Measurements from ENCODE around the gene MSGN1. TPM values are rescaled to one million over a fixed set of nuclear protein-coding genes. Genes with fewer than 3 reads are reported as not detected.

Gene MSGN1
- total RNA-seq, 4 donors from 2014 or later = 1.3 TPM; not detected in 3

GRCh38 chr2:17849275-17849674, 33.0 kb downstream of the MSGN1 start:
- intact Hi-C loops (cut with DNase I; ENCODE audit: low total_unique reads) = no loop called here
- in situ Hi-C loops (cut with MboI; ENCODE audit: low pct_ligation_motif_present in 1 of 4, low pct_unique_long_range_greater_than_20kb in 1 of 4, low sequenced_read_pairs in 3 of 4) = loop anchor here in 2 of 4 donors (25.0 kb wide), 1 partner anchor 137 kb away; no protein-coding TSS in a partner anchor
- DNase-seq = no peak
- no peak for TF ChIP-seq POLR2A (IDR thresholded peaks at IDR 0.05)
- no peak for TF ChIP-seq CTCF (IDR thresholded peaks at IDR 0.05)
- TF ChIP-seq EP300 (IDR thresholded peaks at IDR 0.05; ENCODE audit: low read depth) = no peak
- TF ChIP-seq POLR2AphosphoS5 (IDR thresholded peaks at IDR 0.05) = no peak
- H3K36me3 ChIP-seq = no peaks in the 10 kb centered on the region
- H3K27me3 ChIP-seq = no peaks in the 10 kb centered on the region
- H3K4me3 ChIP-seq = no peak overlapping the region
- 85% methylated on average over 5 of the region's 5 CpGs; no CpG with 5 or more reads in 1 of the 2 donors for WGBS, 2 donors (ENCODE audit: low coverage in 1 of 2)
- H3K27ac ChIP-seq = no peak overlapping the region
- no peaks in the 10 kb centered on the region for H3K9me3 ChIP-seq
- no peaks in the 10 kb centered on the region for H3K4me1 ChIP-seq

- Histone ChIP-seq H3K9me3 (no peaks in the 10 kb centered on the region), H3K27me3 (no peaks in the 10 kb centered on the region), H3K36me3 (no peaks in the 10 kb centered on the region), H3K4me3 (no peak overlapping the region), H3K4me1 (no peaks in the 10 kb centered on the region), H3K27ac (no peak overlapping the region)
- in situ Hi-C loops (cut with MboI; ENCODE audit: low pct_ligation_motif_present in 1 of 4, low pct_unique_long_range_greater_than_20kb in 1 of 4, low sequenced_read_pairs in 3 of 4) = loop anchor here (10.0 to 25.0 kb wide), 4 partner anchors 305 to 512 kb away; no protein-coding TSS in a partner anchor
- WGBS, 2 donors (ENCODE audit: low coverage in 1 of 2) = 90 to 93% methylated on average over 2 to 4 of the region's 4 CpGs
- TF ChIP-seq POLR2AphosphoS5 (IDR thresholded peaks at IDR 0.05) (no peak), POLR2A (IDR thresholded peaks at IDR 0.05) (no peak), CTCF (IDR thresholded peaks at IDR 0.05) (no peak), EP300 (IDR thresholded peaks at IDR 0.05; ENCODE audit: low read depth) (no peak)
- DNase-seq = no peak
- intact Hi-C loops (cut with DNase I; ENCODE audit: low total_unique reads) = loop anchor here (5.0 kb wide), 1 partner anchor 302 kb away; no protein-coding TSS in a partner anchor
Measured at GRCh38 chr2:17850151-17850550, 33.9 kb downstream of the MSGN1 start.

- Histone ChIP-seq H3K36me3 (no peaks in the 10 kb centered on the region), H3K4me1 (no peaks in the 10 kb centered on the region), H3K27ac (no peak overlapping the region), H3K4me3 (no peak overlapping the region), H3K27me3 (no peaks in the 10 kb centered on the region), H3K9me3 (no peaks in the 10 kb centered on the region)
- in situ Hi-C loops (cut with MboI; ENCODE audit: low pct_ligation_motif_present in 1 of 4, low pct_unique_long_range_greater_than_20kb in 1 of 4, low sequenced_read_pairs in 3 of 4) (loop anchor here (10.0 to 25.0 kb wide), 4 partner anchors 303 to 510 kb away; no protein-coding TSS in a partner anchor), intact Hi-C loops (cut with DNase I; ENCODE audit: low total_unique reads) (loop anchor here (5.0 kb wide), 1 partner anchor 300 kb away; no protein-coding TSS in a partner anchor)
- TF ChIP-seq CTCF (IDR thresholded peaks at IDR 0.05) (peak; percentile 86 to 88 (median 86)), POLR2AphosphoS5 (IDR thresholded peaks at IDR 0.05) (no peak), POLR2A (IDR thresholded peaks at IDR 0.05) (no peak)
- DNase-seq = peak; percentile 47
- WGBS, 2 donors (ENCODE audit: low coverage in 1 of 2) = 0 to 39% methylated on average over 2 to 9 of the region's 9 CpGs
Measured at GRCh38 chr2:17851731-17852585, 35.7 kb downstream of the MSGN1 start.

- 67 to 100% methylated on average over 1 to 4 of the region's 4 CpGs for WGBS, 2 donors (ENCODE audit: low coverage in 1 of 2)
- H3K4me3 ChIP-seq = no peak overlapping the region
- no peaks in the 10 kb centered on the region for H3K9me3 ChIP-seq
- intact Hi-C loops (cut with DNase I; ENCODE audit: low total_unique reads) (loop anchor here (5.0 kb wide), 1 partner anchor 299 kb away; no protein-coding TSS in a partner anchor), in situ Hi-C loops (cut with MboI; ENCODE audit: low pct_ligation_motif_present in 1 of 4, low pct_unique_long_range_greater_than_20kb in 1 of 4, low sequenced_read_pairs in 3 of 4) (loop anchor here (10.0 to 25.0 kb wide), 4 partner anchors 301 to 509 kb away; no protein-coding TSS in a partner anchor)
- H3K27ac ChIP-seq = no peak overlapping the region
- no peaks in the 10 kb centered on the region for H3K27me3 ChIP-seq
- TF ChIP-seq EP300 (IDR thresholded peaks at IDR 0.05; ENCODE audit: low read depth) (no peak), CTCF (IDR thresholded peaks at IDR 0.05) (no peak), POLR2AphosphoS5 (IDR thresholded peaks at IDR 0.05) (no peak), POLR2A (IDR thresholded peaks at IDR 0.05) (no peak)
- H3K4me1 ChIP-seq = no peaks in the 10 kb centered on the region
- DNase-seq = no peak
- H3K36me3 ChIP-seq = no peaks in the 10 kb centered on the region
Measured at GRCh38 chr2:17853799-17854198, 37.5 kb downstream of the MSGN1 start.
